PC-3 (cell line): ENCODE measurements around the gene ATG4B.

Source experiments
- CTCF ChIP-seq: fragments of 300-600 bp; sonication (generic); conservative IDR thresholded peaks from 2 replicates; pipeline ENCODE4 v1.5.1; 2017; ENCODE audit warnings: antibody characterized with exemption, low read depth, mild to moderate bottlenecking, low read length
- EZH2phosphoT487 ChIP-seq: fragments of 300-600 bp; sonication (generic); IDR thresholded peaks from 2 replicates; pipeline ENCODE4 v1.6.1; 2018; ENCODE audit warnings: mild to moderate bottlenecking, antibody characterized with exemption, low read length, borderline replicate concordance

GRCh38 chr2:241648453-241648852, 11.0 kb downstream of the ATG4B start:
- TF ChIP-seq CTCF (no peak), EZH2phosphoT487 (no peak)
